Activated CD4-positive, alpha-beta T cell treated with anti-CD3 and anti-CD28 coated beads, Interleukin-10, Interleukin-2, amounts not matched to agents 100 ng/mL and 50 ng/mL, durations not matched to agents 16 hours and 8 hours (primary cell): ENCODE data around the gene SIL1.
"Not testable (repeated sequence)": the region's sequence is repeated elsewhere in the genome, so short reads cannot be mapped to it uniquely, and the experiment has no call there.

Experiments used
- DNase-seq: peaks from one replicate; pipeline ENCODE4 v3.0.0-alpha.2; 2020

The SIL1 gene

GRCh38 chr5:139137697-139138096 is 60.5 kb downstream of the SIL1 start:
- no peak for DNase-seq

- no peak for DNase-seq
These were observed 63.3 kb downstream of the SIL1 start for GRCh38 chr5:139134906-139135305.

GRCh38 chr5:139133282-139133681 is 64.9 kb downstream of the SIL1 start:
- DNase-seq: no peak

GRCh38 chr5:139132515-139132914 is 65.7 kb downstream of the SIL1 start:
- no peak for DNase-seq

- DNase-seq: no peak
These were observed 66.2 kb downstream of the SIL1 start for GRCh38 chr5:139131921-139132432.

GRCh38 chr5:139131465-139131864 is 66.7 kb downstream of the SIL1 start:
- DNase-seq: no peak

- no peak for DNase-seq
These were observed 67.1 kb downstream of the SIL1 start for GRCh38 chr5:139131062-139131461.

- DNase-seq: no peak
These were observed 68.0 kb downstream of the SIL1 start for GRCh38 chr5:139130214-139130613.

GRCh38 chr5:139126711-139127111 is 71.5 kb downstream of the SIL1 start:
- DNase-seq: no peak

- no peak for DNase-seq
These were observed 72.2 kb downstream of the SIL1 start for GRCh38 chr5:139125991-139126390.

GRCh38 chr5:139124774-139125520 is 73.2 kb downstream of the SIL1 start:
- DNase-seq: no peak

GRCh38 chr5:139121120-139121519 is 77.0 kb downstream of the SIL1 start:
- DNase-seq: no peak

GRCh38 chr5:139120521-139120920 is 77.6 kb downstream of the SIL1 start:
- no peak for DNase-seq

- DNase-seq: no peak
These were observed 79.4 kb downstream of the SIL1 start for GRCh38 chr5:139118804-139119203.

GRCh38 chr5:139117342-139117884 is 80.8 kb downstream of the SIL1 start:
- DNase-seq: no peak

GRCh38 chr5:139116100-139116655 is 82.0 kb downstream of the SIL1 start:
- no peak for DNase-seq

- no peak for DNase-seq
These were observed 84.3 kb downstream of the SIL1 start for GRCh38 chr5:139113892-139114291.

- not testable (repeated sequence) for DNase-seq
These were observed 85.8 kb downstream of the SIL1 start for GRCh38 chr5:139112362-139112761.

GRCh38 chr5:139110526-139111168 is 87.5 kb downstream of the SIL1 start:
- DNase-seq: no peak

- DNase-seq: no peak
These were observed 89.9 kb downstream of the SIL1 start for GRCh38 chr5:139108063-139108824.

- DNase-seq: no peak
These were observed 92.5 kb downstream of the SIL1 start for GRCh38 chr5:139105621-139106071.

- no peak for DNase-seq
These were observed 93.4 kb downstream of the SIL1 start for GRCh38 chr5:139104577-139105276.
